Measurements from ENCODE around the gene FLNB. TPM values are rescaled to one million over a fixed set of nuclear protein-coding genes. Genes with fewer than 3 reads are reported as not detected.

FLNB gene
- total and polyA plus RNA-seq, 8 donors = 80.1 to 126 (median 93.3) TPM

DNA sequence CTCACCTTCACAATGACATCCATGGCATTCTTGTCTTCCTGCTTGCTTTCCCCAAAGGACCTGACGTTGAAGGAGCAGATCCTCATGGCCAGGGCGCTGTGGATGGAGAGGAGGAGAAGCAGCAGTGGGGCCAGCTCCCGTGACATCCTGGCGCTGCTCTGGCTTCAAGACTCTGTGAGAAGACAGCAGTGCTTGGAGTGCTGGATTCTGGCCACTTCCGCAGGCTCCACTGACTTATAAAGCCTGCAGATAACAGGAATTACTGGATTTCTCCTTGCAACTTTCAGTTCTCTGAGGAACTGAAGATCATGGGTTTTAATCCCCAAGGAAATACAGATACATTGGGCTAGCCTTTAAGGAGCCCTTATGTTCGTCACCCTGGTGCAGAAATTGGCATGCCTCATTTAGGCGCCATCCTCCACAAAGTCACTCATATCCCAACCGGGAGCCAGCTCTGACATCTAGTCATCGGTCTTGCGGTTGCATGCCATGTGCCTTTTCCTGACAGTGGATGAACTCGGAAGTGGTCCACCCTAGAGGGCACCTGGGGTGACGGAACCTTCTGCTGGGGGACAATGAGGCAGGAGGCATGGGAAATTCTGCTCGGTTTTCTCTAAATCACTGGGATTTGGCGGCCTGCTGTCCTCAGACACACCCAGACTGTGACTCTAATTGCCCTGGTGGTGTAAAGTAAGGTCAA is 202.7 kb downstream of the FLNB start, which contains the start of gene DNASE1L3:
DNASE1L3 (minus strand) TSS at position 212 of the 700 bp plus-strand sequence; CDS start at position 146, 66 bp downstream.
- TF ChIP-seq, protein P1, sequence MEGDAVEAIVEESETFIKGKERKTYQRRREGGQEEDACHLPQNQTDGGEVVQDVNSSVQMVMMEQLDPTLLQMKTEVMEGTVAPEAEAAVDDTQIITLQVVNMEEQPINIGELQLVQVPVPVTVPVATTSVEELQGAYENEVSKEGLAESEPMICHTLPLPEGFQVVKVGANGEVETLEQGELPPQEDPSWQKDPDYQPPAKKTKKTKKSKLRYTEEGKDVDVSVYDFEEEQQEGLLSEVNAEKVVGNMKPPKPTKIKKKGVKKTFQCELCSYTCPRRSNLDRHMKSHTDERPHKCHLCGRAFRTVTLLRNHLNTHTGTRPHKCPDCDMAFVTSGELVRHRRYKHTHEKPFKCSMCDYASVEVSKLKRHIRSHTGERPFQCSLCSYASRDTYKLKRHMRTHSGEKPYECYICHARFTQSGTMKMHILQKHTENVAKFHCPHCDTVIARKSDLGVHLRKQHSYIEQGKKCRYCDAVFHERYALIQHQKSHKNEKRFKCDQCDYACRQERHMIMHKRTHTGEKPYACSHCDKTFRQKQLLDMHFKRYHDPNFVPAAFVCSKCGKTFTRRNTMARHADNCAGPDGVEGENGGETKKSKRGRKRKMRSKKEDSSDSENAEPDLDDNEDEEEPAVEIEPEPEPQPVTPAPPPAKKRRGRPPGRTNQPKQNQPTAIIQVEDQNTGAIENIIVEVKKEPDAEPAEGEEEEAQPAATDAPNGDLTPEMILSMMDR (IDR thresholded peaks at IDR 0.05) = no peak
- ATAC-seq (no peak), DNase-seq (no peak)
- peaks cover 0 to 9% of the 10 kb centered on the region in 2 donors for H3K4me1 ChIP-seq
- no peaks in the 10 kb centered on the region for H3K27me3 ChIP-seq
- no peaks in the 10 kb centered on the region for H3K36me3 ChIP-seq
- intact Hi-C loops (cut with DNase I) = no loop called here
- H3K4me3 ChIP-seq = no peak within 1 kb of the TSS
- H3K9me3 ChIP-seq = no peaks in the 10 kb centered on the region
- H3K27ac ChIP-seq = no peak within 1 kb of the TSS

DNA sequence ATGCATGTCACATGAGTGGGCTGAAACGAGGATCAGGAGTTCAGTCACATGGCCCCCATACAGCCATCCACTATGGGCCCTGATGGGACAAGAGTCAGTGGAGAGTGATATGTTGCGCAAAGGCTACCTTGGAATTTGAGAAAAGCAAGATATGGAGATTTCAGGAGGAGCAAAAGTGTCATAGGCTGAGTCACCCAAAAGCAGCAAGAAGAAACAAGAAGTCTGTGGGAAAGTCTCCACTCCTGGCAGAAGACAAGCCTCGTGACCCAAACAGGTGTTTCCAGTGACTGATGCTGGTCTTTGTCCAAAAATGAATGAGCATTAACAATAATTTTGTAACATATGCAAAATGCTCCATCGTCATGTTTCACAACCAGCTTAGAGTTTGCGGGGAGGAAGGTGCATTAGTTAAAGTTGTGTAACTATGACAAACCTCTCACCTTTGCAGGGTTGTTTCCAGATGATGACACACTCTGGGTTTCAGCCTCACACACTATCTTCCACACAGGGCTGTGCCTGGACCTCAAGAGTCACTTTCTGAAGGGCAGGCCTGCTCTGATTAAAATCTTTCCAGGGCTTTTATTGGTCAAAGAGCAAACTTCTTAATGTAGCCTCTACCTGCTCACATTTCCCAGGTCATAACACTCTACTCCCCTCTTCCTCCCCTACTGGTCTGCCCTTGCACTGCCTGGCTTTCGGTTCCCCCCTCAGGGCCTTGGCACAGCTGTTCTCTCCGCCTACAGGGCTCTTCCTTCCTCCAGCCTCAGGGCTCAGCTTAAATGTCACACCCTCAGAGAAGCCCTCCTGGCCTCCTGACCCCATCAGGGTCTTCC is 206.5 kb downstream of the FLNB start:
- no peak overlapping the region for H3K4me3 ChIP-seq
- intact Hi-C loops (cut with DNase I) = no loop called here
- H3K36me3 ChIP-seq = no peaks in the 10 kb centered on the region
- H3K4me1 ChIP-seq = peaks cover 0 to 25% of the 10 kb centered on the region in 2 donors
- H3K27me3 ChIP-seq = no peaks in the 10 kb centered on the region
- TF ChIP-seq, protein P1 (IDR thresholded peaks at IDR 0.05) = no peak
- ATAC-seq (peak; percentile 54), DNase-seq (no peak)
- no peaks in the 10 kb centered on the region for H3K9me3 ChIP-seq
- H3K27ac ChIP-seq = no peak overlapping the region

DNA sequence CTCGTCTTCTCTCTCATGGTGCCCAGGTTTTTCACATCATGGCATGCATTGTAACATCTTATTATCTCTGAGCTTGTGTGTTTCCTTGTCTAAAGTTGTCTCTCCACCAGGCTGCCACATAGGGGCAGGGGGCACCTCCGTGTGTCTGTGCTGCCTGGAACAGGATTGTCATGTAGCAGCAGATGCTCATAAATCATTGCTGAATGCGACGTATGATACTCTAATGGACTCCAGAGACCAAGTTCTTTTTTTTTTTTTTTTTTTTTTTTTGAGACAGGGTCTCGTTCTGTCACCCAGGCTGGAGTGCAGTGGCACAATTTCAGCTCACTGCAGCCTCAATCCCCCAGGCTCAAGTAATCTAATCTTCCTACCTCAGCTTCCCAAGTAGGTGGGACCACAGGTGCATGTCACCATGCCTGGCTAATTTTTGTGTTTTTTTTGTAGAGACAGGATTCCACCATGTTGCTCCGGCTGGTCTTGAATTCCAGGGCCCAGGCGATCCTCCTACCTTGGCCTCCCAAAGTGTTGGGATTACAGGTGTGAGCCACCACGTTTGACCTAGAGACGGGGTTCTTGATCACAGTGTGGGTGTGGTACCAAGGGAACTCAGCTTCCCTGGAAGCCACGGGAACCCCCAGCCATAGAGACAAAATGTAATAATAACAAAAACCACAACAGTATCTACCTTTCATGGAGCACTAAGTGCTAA is 207.2 kb downstream of the FLNB start:
- no peaks in the 10 kb centered on the region for H3K27me3 ChIP-seq
- no peak overlapping the region for H3K27ac ChIP-seq
- H3K4me1 ChIP-seq = peaks cover 0 to 25% of the 10 kb centered on the region in 2 donors
- no peak overlapping the region for H3K4me3 ChIP-seq
- ATAC-seq = no peak
- TF ChIP-seq, protein P1 (IDR thresholded peaks at IDR 0.05) = no peak
- intact Hi-C loops (cut with DNase I) = no loop called here
- H3K36me3 ChIP-seq = no peaks in the 10 kb centered on the region
- no peaks in the 10 kb centered on the region for H3K9me3 ChIP-seq
- no peak for DNase-seq

DNA sequence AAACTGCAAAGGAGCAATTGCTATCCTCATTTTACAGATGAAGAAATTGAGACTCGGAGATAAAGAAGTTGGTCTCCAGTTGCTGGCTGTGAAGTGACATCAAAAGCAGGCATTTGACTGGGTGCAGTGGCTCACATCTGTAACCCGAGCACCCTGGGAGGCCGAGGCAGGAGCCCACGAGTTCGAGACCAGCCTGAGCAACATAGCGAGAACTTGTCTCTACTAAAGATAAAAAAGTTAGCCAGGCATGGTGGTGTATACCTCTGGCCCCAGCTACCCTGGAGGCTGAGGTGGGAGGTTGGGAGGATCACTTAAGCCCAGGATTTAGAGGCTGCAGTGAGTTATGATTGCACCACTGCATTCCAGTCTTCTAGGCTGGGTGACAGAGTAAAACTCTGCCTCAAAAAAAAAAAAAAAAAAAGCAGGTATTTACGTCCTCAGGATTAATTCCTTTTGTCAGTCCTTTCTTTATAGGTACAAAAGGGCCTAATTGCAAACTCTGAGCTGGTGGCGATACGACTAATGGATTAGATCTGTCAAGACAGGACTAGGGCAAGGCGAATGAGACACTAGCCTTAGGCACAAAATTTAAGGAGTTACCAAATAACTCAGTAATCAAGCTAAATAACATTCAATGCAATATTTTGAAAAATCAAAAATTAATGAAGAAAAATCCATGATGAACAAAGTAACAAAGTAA is 208.4 kb downstream of the FLNB start:
- Histone ChIP-seq H3K27ac (no peak overlapping the region), H3K9me3 (no peaks in the 10 kb centered on the region), H3K4me3 (no peak overlapping the region), H3K4me1 (peaks cover 0 to 25% of the 10 kb centered on the region in 2 donors), H3K36me3 (no peaks in the 10 kb centered on the region), H3K27me3 (no peaks in the 10 kb centered on the region)
- TF ChIP-seq, protein P1 (IDR thresholded peaks at IDR 0.05) = no peak
- intact Hi-C loops (cut with DNase I) = no loop called here
- DNase-seq (no peak), ATAC-seq (no peak)

Measured in left lung (tissue), 10 donors.